ENCODE data around the gene UBE2H. TPM values are rescaled to one million over a fixed set of nuclear protein-coding genes. Genes with fewer than 3 reads are reported as not detected.

The UBE2H gene
- total and polyA plus RNA-seq, 2 donors (not counting 1 experiment from before 2014, with no cell fraction given) = 23.3 to 54.1 TPM

- no peaks in the 10 kb centered on the region for H3K27me3 Mint-ChIP-seq
- Histone ChIP-seq H3K27ac (ENCODE audit: low read length in 2 of 2) (peak overlapping the region; percentile 87 to 94), H3K9me3 (ENCODE audit: control extremely low read depth in 1 of 3, control insufficient read depth in 2 of 3, insufficient read depth in 1 of 3, low read length in 2 of 3) (no peaks in the 10 kb centered on the region), H3K4me2 (replicated peaks; ENCODE audit: low read depth, low read length, poor library complexity, severe bottlenecking) (peak overlapping the region; percentile 87), H3K36me3 (replicated peaks in 1 of 2; ENCODE audit: control extremely low read depth in 1 of 2, control insufficient read depth in 1 of 2, extremely low read depth in 1 of 2, insufficient read depth in 2 of 2, low read length in 1 of 2) (peaks cover 0 to 2% of the 10 kb centered on the region in 2 experiments), H2AFZ (ENCODE audit: insufficient read depth, low read depth, low read length, poor library complexity, severe bottlenecking) (peak overlapping the region; percentile 17), H3K4me3 (ENCODE audit: control extremely low read depth in 1 of 5, extremely low read depth in 1 of 5, insufficient read depth in 1 of 5, low read depth in 2 of 5, low read length in 4 of 5) (peak overlapping the region; percentile 72 to 95 (median 93)), H3K9ac (ENCODE audit: low read length) (peak overlapping the region; percentile 87), H3K27me3 (replicated peaks in 1 of 4; ENCODE audit: control extremely low read depth in 1 of 4, control insufficient read depth in 3 of 4, insufficient read depth in 4 of 4, low read length in 3 of 4) (no peaks in the 10 kb centered on the region), H4K20me1 (ENCODE audit: control insufficient read depth, insufficient read depth, low read length, poor library complexity, severe bottlenecking) (peaks cover 35% of the 10 kb centered on the region), H3K4me1 (ENCODE audit: control insufficient read depth in 2 of 2, insufficient read depth in 2 of 2, low read length in 2 of 2) (peaks cover 37 to 44% of the 10 kb centered on the region in 2 donors), H3K79me2 (ENCODE audit: control insufficient read depth, insufficient read depth, low read length) (peaks cover 76% of the 10 kb centered on the region)
- POLR2A ChIA-PET = interaction anchor here (0.6 kb wide), 1 partner anchor 20 kb away, joined by 3 read pairs; no protein-coding TSS in a partner anchor
- H3K27ac Mint-ChIP-seq = no peak overlapping the region
- CTCF ChIA-PET = interaction anchor here (3.1 kb wide), 1 partner anchor 60 kb away, joined by 11 read pairs; no protein-coding TSS in a partner anchor
- peaks cover 31% of the 10 kb centered on the region for H3K4me1 Mint-ChIP-seq
- H3K4me3 Mint-ChIP-seq = no peak overlapping the region
- 0% methylated on average over 1 of the region's 9 CpGs for WGBS (ENCODE audit: insufficient coverage)
- ATAC-seq (ENCODE audit: low read depth) = no peak
- DNase-seq = peak; percentile 38
- no peaks in the 10 kb centered on the region for H3K9me3 Mint-ChIP-seq (ENCODE audit: insufficient read depth)
- intact Hi-C loops (cut with micrococcal nuclease) = loop anchor here (5.0 kb wide), 4 partner anchors 102 to 338 kb away; partner anchors contain the start of genes NRF1, SSMEM1, TMEM209 and ZC3HC1
- TF ChIP-seq CTCF (IDR thresholded peaks at IDR 0.05) (no peak), EZH2 (IDR thresholded peaks at IDR 0.05; ENCODE audit: borderline replicate concordance, insufficient read depth, low read depth, low read length, poor library complexity, severe bottlenecking) (no peak)
These were observed 2.4 kb downstream of the UBE2H start for GRCh38 chr7:129950191-129950932.
